H7 (cell line): ENCODE data around the gene CDC42EP5. TPM values are rescaled to one million over a fixed set of nuclear protein-coding genes. Genes with fewer than 3 reads are reported as not detected.
"Not testable (repeated sequence)": the region's sequence is repeated elsewhere in the genome, so short reads cannot be mapped to it uniquely, and the experiment has no call there.

Experiments
- DNase-seq: peaks from one replicate; pipeline ENCODE4 v3.0.0; 2012
- H3K27me3 ChIP-seq: 2 replicates; pipeline ENCODE4 v1.6.0; 2011; ENCODE audit warnings: mild to moderate bottlenecking, low read length; ENCODE audit not compliant: control insufficient read depth, insufficient read depth
- H3K36me3 ChIP-seq: replicated peaks from 2 replicates; pipeline ENCODE4 v1.5.1; 2011; ENCODE audit warnings: low read length; ENCODE audit not compliant: control insufficient read depth, insufficient read depth
- H3K4me3 ChIP-seq: 2 replicates; pipeline ENCODE4 v1.5.1; 2011; ENCODE audit warnings: low read depth, mild to moderate bottlenecking, control low read depth, low read length, moderate library complexity; ENCODE audit not compliant: insufficient read depth
- total RNA-seq: library from RNA; depleted of rRNA; stranded (reverse); fragments of >200 nt; shearing (Covaris generic); gene quantifications from 2 replicates; pipeline ENCODE4 v1.2.3, GENCODE V29; 2014

The CDC42EP5 gene
- total RNA-seq, 1 experiment from 2014 or later = 4.3 TPM

- peak; percentile 52 for DNase-seq
- Histone ChIP-seq H3K27me3 (peaks cover 13% of the 10 kb centered on the region), H3K4me3 (no peak overlapping the region), H3K36me3 (no peaks in the 10 kb centered on the region)
Measured at GRCh38 chr19:54475706-54476105, 2.6 kb upstream of the CDC42EP5 start.

GRCh38 chr19:54473892-54474372 lies 836 bp upstream of the CDC42EP5 start:
- Histone ChIP-seq H3K36me3 (no peaks in the 10 kb centered on the region), H3K27me3 (peaks cover 28% of the 10 kb centered on the region), H3K4me3 (no peak overlapping the region)
- peak; percentile 43 for DNase-seq

- peaks cover 28% of the 10 kb centered on the region for H3K27me3 ChIP-seq
- DNase-seq = peak; percentile 80
- H3K4me3 ChIP-seq = peak overlapping the region; percentile 20; the same call in 1 of the 2 replicates
- H3K36me3 ChIP-seq = no peaks in the 10 kb centered on the region
Measured at GRCh38 chr19:54470991-54471782, 1.9 kb downstream of the CDC42EP5 start.

GRCh38 chr19:54470276-54470887 lies 2.7 kb downstream of the CDC42EP5 start:
- Histone ChIP-seq H3K36me3 (no peaks in the 10 kb centered on the region), H3K4me3 (no peak overlapping the region), H3K27me3 (peaks cover 33% of the 10 kb centered on the region)
- DNase-seq = no peak

GRCh38 chr19:54469496-54469934 lies 3.6 kb downstream of the CDC42EP5 start:
- DNase-seq = peak; percentile 42
- Histone ChIP-seq H3K4me3 (no peak overlapping the region), H3K36me3 (no peaks in the 10 kb centered on the region), H3K27me3 (peaks cover 35% of the 10 kb centered on the region)

GRCh38 chr19:54466110-54466480 lies 7.0 kb downstream of the CDC42EP5 start:
- H3K4me3 ChIP-seq, H3K36me3 ChIP-seq, DNase-seq: not testable (repeated sequence)
- peaks cover 26% of the 10 kb centered on the region for H3K27me3 ChIP-seq

- H3K27me3 ChIP-seq = peaks cover 21% of the 10 kb centered on the region
Measured at GRCh38 chr19:54465426-54466109, 7.5 kb downstream of the CDC42EP5 start.

GRCh38 chr19:54464630-54465425 lies 8.3 kb downstream of the CDC42EP5 start:
- Histone ChIP-seq H3K36me3 (peaks cover 4% of the 10 kb centered on the region), H3K4me3 (peak overlapping the region; percentile 73), H3K27me3 (peaks cover 14% of the 10 kb centered on the region)
- DNase-seq = peak; percentile 96

More at GRCh38 chr19:54465426-54466109, 7.5 kb downstream of the CDC42EP5 start:
- H3K36me3 ChIP-seq = peaks cover 4% of the 10 kb centered on the region
- peak overlapping the region; percentile 5; the same call in 1 of the 2 replicates for H3K4me3 ChIP-seq
- DNase-seq = peak; percentile 19

GRCh38 chr19:54464044-54464629 lies 9.0 kb downstream of the CDC42EP5 start:
- H3K4me3 ChIP-seq = peak overlapping the region; percentile 73
- peaks cover 4% of the 10 kb centered on the region for H3K36me3 ChIP-seq
- H3K27me3 ChIP-seq = peaks cover 8% of the 10 kb centered on the region
- peak; percentile 92 for DNase-seq

- Histone ChIP-seq H3K4me3 (peak within 1 kb of the TSS; percentile 77), H3K27me3 (peaks cover 7% of the 10 kb centered on the region), H3K36me3 (peaks cover 8% of the 10 kb centered on the region)
- DNase-seq = peak; percentile 95
Measured at GRCh38 chr19:54463531-54464043, 9.5 kb downstream of the CDC42EP5 start, which contains the start of gene LENG9. Gene LENG9 (minus strand): TSS chr19:54463778. CDS start chr19:54463526, 252 bp downstream.

- H3K36me3 ChIP-seq = peaks cover 15% of the 10 kb centered on the region
- DNase-seq = peak; percentile 86
- peak overlapping the region; percentile 77 for H3K4me3 ChIP-seq
- peaks cover 7% of the 10 kb centered on the region for H3K27me3 ChIP-seq
Measured at GRCh38 chr19:54462655-54463530, 10.2 kb downstream of the CDC42EP5 start.

GRCh38 chr19:54462047-54462654 lies 10.9 kb downstream of the CDC42EP5 start:
- peak overlapping the region; percentile 77; the same call in 1 of the 2 replicates for H3K4me3 ChIP-seq
- DNase-seq = peak; percentile 60
- H3K36me3 ChIP-seq = peaks cover 20% of the 10 kb centered on the region

More at GRCh38 chr19:54462047-54462654, 10.9 kb downstream of the CDC42EP5 start:
- H3K27me3 ChIP-seq = peaks cover 7% of the 10 kb centered on the region
